ENCODE measurements around the gene SMG9.

SMG9 gene

DNA sequence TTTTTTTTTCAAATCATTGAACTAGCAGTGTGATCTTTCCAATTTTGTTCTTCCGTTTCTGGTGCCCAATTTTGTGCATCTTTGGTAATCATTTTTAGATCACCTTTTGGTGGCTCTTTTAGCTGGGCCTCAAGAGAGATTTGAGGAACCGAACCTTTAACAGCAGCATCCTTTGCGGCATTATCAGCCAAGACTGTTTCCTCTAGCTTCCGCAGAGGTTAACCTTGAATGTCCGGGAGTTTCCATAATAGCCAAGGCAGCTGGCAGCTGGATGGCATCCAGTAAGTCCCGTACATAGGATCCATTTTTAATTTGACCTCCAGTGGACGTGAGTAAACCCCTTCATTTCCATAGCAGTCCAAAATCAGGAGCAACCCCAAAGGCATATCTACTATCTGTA, 29.3 kb downstream of the SMG9 start:
- DNase-seq (ENCODE audit: low read depth in 2 of 2) = no peak

DNA sequence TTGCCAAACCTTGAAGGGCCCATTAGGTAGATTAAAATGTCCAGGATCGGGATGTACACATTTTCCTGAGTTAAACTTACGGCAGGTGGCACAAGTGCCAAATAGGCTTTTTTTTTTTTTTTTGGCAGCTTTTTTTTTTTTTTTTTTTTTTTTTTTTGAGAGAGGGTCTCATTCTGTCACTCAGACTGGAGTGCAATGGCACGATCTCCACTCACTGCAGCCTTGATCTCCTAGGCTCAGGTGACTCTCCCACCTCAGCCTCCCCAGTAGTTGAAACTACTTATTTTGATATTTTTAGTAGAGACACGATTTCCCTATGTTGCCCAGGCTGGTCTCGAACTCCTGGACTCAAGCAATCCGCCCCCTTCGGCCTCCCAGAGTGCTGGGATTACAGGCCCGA, 29.9 kb downstream of the SMG9 start:
- DNase-seq (ENCODE audit: low read depth in 2 of 2) = no peak

DNA sequence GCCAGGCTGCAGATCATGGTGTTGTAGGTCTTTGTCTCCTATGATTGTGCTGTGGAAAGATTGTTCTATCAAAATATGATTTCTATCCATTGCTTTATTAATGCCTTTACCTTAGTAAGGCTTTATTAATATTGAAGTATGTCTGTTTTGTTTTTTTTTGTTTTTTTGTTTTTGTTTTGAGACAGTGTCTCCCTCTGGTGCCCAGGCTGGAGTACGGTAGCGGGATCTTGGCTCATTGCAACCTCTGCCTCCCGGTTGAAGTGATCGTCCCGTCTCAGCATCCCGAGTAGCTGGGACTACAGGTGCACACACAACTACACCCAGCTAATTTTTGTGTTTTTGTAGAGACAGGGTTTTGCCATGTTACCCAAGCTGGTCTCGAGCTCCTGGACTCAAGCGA, 31.2 kb downstream of the SMG9 start:
- no peak for DNase-seq (ENCODE audit: low read depth in 2 of 2)

DNA sequence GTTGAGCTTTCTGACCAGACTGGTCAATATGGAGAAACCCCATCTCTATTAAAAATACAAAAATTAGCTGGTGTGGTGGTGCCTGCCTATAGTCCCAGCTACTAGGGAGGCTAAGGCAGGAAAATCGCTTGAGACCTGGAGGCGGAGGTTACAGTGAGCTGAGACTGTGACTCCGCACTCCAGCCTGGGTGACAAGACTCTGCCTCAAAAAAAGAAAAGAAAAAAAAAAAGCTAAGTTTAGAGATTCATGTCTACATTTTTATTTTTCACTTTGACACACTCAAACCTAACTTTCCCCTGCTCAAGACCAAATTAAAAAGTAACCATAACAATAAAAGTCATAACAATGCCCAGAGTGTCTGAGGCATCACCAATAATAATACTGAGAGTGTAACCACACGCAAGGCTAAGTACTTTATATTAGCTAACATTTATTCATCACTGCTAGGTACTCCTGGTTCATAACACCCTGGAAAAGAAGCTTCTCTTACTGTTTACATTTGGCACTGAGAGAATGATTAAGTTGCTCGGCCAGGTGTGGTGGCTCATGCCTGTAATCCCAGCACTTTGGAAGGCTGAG, 33.2 kb downstream of the SMG9 start:
- DNase-seq (ENCODE audit: low read depth in 2 of 2) = no peak

DNA sequence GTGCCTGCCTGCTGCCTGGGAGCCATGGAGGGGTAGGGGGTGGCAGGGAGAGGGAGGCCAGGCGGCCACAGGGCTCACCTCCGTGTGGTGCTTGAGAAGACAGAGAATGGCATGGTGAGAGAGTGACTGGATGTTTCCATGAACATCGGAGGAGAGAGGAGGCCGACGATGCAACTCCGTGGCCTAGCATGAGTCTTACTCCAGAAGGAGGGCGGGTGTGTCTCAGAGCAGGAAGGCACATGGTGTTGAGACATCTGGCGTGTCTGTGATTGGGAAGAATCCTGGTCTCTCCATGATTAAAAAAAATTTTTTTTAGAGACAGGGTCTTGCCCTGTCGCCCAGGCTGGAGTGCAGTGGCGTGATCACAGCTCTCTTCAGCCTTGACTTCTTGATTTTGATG, 33.8 kb downstream of the SMG9 start:
- DNase-seq (ENCODE audit: low read depth in 2 of 2) = no peak

DNA sequence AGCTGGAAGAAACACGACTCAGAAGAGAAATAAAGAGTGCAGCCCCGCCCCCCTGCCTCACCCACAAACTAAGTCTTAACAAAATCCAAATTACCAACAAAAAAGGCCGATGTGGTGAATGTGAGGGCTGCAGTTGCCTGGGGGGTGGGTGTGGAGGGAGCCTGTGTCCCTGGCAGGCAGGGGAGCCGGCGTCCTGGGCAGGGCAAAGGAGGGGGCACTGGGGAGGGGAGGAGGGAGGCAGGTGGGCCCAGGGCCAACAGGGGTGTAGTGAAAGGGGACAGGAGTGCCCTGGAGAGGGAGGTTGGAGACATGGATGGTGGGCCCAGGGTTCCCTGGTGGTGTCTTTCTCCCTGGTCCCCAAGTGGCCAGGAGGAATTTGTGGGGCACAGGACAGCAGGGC, 34.8 kb downstream of the SMG9 start:
- DNase-seq (ENCODE audit: low read depth in 2 of 2) = no peak

DNA sequence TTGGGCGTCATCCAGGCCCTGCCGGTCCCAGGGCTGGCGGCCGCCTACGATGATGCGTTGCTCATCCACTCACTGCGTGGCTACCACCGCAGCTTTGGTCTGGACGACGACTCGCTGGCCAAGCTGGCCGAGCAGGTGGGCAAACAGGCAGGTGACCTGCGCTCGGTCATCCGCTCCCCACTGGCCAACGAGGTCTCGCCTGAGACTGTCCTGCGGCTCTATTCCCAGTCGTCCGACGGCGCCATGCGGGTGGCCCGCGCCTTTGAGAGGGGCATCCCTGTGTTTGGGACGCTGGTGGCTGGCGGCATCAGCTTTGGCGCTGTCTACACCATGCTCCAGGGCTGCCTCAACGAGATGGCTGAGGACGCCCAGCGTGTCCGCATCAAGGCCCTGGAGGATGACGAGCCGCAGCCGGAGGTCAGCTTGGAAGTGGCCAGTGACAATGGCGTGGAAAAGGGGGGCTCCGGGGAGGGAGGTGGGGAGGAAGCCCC, 35.3 kb downstream of the SMG9 start:
- DNase-seq (ENCODE audit: low read depth in 2 of 2) = no peak

DNA sequence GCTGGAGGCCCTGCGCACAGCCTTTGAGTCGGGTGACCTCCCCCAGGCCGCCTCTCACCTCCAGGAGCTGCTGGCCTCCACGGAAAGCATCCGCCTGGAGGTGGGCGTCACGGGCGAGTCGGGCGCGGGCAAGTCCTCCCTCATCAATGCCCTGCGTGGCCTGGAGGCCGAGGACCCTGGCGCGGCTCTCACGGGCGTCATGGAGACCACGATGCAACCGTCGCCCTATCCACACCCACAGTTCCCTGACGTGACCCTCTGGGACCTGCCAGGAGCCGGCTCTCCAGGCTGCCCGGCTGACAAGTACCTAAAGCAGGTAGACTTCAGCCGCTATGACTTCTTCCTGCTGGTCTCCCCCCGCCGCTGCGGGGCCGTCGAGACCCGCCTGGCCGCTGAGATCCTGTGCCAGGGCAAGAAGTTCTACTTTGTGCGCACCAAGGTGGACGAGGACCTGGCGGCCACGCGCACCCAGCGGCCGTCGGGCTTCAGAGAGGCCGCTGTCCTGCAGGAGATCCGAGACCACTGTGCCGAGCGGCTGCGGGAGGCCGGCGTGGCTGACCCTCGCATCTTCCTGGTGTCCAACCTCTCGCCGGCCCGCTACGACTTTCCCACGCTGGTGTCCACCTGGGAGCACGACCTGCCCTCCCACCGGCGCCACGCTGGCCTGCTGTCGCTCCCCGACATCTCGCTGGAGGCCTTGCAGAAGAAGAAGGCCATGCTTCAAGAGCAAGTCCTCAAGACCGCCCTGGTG, 36.0 kb downstream of the SMG9 start:
- DNase-seq (ENCODE audit: low read depth in 2 of 2) = no peak

DNA sequence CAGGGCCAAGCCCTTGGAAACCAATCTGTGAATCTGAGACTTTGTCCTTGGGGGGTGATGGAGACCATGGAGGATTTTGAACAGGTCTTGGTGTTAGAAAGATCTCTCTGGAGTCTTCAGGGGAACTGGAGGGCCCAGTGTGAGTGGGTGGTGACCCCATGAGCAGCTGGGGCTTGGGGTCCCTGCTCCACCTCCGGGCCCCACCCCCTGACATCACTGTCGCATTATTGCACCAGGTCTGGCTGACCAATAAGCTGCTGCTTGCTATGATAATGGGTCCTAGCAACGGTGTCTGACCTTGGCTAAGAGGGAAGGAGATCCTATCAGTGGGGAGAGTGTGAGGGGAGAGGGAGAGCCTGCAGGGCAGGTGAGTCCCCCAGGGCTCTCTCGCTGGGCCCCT, 39.0 kb downstream of the SMG9 start, which contains the start of gene IRGC:
TSS of gene IRGC (plus strand) at position 301 of the 400 bp plus-strand sequence. CDS start 2,483 bp downstream, outside the sequence.
- no peak for DNase-seq (ENCODE audit: low read depth in 2 of 2)

DNA sequence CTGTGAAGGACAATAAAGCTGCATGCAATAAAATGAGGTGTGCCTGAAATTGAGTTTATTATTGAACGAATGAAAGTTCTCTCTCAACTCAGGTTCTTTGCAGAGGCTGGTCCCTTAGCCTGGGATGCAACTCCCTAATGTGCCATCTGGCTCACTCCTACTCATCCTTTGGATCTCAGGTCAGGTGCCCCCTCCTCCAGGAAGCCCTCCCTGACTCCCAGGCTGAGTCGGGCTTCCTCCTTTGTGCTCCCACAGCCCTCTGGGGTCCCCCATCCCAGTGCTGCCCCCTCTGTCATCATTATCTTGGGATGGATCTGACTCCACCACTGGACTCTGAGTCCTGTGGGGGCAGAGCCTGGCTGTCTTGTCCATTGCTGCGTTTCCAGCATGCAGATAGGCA, 41.6 kb downstream of the SMG9 start:
- no peak for DNase-seq (ENCODE audit: low read depth in 2 of 2)

DNA sequence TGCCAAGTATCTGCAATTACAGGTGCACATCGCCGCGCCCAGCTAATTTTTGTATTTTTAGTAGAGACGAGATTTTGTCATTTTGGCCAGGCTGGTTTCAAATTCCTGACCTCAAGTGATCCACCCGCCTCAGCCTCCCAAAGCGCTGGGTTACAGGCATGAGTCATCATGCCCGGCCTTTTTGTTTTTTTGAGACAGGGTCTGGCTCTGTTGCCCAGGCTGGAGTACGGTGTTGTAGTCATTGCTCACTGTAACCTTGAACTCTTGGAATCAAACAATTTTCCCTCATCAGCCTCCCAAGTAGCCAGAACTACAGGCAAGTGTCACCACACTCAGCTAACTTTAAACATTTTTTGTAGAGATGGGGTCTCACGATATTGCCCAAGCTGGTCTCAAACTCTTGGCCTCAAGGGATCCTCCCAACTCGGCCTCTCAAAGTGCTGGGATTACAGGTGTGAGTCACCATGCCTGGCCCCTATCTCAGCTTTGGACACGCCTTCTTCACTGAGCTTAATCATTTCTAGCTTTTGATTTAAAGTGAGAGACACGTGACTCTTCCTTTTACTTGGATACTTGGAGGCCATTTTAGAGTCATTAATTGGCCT, 42.9 kb downstream of the SMG9 start:
- DNase-seq (ENCODE audit: low read depth in 2 of 2) = no peak

DNA sequence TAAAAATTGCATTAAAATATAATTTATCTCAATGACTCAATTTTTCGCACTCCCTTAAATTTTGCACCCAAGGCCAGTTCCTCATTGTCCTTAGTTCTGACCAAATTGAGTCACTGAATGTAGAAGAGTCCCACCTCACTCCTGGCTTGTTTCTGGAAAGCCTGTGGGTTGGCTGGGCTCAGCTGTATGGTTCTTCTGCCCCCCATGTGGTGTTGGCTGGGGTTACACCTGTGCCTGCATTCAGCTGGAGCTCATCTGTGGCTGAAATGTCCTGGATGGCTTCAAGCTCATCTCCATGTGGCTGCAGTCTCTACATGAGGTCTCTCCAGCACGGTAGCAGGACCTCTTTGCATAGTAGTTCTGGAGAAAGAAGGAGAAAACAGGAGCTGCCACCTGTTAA, 46.0 kb downstream of the SMG9 start:
- no peak for DNase-seq (ENCODE audit: low read depth in 2 of 2)

DNA sequence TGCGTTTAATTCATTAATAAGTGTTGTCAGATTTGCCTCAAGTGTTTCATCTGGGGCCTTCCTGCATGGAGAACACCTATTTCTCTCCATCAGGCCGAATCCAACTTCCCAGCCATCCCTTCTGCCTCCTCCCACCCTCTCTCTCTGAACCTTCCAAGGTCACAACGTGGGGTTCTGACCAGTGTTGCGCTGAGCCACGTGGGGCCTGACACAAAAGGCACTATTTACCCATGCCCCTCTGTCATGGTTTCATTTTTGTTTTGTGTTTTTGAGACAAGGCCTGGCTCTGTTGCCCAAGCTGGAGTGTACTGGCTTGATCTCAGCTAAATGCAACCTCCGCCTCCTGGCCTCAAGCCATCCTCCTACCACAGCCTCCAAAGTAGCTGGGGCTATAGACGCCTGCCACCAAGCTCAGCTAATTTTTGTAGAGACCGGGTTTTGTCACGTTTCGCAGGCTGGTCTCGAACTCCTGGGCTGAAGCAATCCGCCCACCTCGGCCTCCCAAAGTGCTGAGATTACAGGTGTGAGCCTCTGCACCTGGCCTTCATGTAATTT, 47.5 kb downstream of the SMG9 start:
- no peak for DNase-seq (ENCODE audit: low read depth in 2 of 2)

DNA sequence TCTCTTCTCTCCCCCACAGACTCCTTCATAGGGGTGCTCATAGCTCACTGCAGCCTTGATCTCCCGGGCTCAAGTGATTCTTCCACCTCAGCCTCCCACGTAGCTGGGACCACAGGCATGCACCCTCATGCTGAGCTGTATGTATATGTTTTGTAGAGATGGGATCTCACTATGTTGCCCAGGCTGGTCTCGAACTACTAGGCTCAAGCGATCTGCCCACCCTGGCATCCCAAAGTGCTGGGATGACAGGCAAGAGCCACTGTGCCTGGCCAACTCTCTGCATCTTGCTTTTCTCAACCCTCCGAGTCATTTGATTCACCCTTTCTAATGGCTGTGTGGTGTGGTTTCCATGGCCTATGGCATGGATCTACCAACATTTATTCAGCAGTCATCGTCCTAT, 49.0 kb downstream of the SMG9 start:
- no peak for DNase-seq (ENCODE audit: low read depth in 2 of 2)

DNA sequence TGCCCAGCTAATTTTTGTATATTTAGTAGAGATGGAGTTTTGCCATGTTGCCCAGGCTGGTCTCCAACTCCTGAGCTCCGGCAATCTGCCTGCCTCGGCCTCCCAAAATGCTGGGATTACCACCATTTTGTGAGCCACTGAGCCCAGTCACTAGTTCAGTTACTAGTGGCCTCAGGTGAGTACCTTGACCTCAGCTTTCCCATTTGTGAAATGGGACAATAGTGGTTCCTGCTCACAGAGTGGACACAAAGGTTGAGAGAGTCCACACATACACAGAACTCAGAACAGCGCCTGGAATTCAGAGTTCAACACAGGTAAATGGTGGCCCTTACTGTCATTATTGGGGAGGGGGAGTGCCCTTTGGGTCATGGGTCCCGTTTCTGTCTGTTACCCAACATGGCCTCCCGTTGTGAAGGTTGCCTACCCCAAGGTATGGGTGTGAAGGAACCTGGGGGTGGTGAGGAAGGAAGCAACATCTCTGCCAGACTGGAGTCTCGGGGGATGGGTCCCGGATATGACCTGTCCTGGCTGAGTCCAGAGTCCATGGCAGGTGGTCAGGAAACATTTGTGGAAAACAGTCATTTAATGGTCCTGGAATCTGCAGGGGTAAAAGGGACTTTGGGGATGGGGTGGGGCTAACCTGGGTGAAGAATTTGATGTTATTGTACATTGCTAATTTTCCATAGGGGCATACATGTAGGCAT, 50.6 kb downstream of the SMG9 start:
- DNase-seq (ENCODE audit: low read depth in 2 of 2) = no peak

DNA sequence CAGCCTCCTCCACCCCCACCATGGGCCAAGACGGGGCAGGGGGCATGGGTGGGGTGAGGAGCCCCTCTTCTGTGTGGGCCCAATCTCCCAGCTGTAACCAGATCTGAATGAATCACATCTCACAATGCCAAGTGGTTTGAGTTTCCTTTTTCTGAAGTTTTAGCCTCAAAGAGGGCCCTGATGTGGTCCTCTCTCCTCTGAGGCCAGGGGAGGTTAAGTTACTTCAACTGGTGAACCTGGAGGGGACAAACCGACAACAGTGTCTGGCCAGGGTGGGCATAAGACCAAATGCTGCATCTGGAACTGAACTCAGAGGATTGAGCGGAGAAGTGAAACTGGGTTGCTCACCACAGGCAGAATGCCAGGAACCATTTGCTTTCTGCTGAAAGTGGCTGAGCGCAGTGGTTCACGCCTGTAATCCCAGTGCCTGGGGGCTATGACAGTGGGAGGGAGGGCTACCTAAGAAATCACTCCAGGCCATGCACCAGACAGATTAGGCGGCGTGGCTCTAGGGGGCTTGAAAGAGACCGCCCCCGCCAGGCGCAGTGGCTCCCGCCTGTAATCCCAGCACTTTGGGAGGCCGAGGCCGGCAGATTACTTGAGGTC, 54.3 kb downstream of the SMG9 start:
- DNase-seq (ENCODE audit: low read depth in 2 of 2) = no peak

DNA sequence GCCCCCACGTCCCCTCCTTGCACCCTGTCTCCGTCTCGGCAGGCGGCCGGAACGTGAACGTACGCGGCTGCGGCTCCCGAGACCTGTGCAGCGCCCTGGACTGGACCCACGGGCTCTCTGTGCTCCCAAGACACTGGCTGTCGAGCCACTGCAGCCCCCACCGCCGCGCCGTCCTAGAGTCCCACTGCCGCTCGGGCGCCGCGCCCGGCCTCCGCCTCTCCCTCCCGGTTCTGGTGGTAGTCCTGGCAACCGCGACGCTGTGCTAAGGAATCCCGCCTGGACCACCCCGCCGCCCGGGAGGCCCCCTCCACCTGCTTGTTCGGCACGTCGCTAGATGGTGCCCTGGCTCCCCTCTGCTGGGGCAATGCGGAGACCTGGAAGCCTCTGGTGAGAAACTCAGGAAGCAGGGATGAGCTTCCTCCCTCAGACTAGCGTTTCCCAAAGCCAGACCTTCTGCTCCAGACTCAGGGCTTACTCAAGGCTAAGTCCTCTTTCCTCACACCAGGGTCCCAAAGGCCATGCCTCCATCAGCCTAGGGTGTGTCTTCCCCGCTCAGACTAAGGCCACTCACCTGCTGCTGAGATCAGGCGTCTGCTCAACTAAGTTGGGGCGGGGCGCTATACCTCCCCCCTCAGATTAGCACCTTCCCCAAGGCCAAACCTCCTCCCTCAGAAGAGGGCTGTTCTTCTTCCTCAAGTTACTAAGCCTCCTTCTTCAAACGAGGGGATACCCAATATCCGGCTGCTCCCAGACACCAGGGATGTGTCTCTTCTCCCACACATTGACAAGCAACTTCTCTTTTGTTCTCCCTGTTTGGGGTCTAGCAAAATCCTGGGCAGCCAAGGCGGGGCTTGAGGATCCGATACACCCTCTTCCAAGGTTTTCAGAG, 55.0 kb downstream of the SMG9 start:
- DNase-seq (ENCODE audit: low read depth in 2 of 2) = no peak

DNA sequence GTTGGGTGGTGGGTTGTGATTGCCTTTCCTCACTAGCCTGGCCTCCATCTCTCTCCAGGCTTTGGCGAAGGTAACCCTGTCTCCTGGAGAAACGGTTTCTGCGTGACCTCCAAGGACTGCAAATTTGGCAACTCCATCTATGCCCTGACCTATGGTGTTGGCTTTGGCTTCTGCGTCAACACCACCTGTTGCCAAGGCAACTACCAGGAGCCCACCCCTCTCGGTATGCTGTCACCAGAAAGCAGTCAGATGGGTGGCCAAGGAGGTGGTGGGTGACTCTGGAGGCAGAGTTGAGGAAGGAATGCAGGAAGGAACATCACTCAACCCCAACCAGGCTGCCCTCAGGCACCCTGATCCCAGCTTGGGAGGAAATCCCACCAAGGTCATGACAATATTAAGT, 57.5 kb downstream of the SMG9 start:
- no peak for DNase-seq (ENCODE audit: low read depth in 2 of 2)

DNA sequence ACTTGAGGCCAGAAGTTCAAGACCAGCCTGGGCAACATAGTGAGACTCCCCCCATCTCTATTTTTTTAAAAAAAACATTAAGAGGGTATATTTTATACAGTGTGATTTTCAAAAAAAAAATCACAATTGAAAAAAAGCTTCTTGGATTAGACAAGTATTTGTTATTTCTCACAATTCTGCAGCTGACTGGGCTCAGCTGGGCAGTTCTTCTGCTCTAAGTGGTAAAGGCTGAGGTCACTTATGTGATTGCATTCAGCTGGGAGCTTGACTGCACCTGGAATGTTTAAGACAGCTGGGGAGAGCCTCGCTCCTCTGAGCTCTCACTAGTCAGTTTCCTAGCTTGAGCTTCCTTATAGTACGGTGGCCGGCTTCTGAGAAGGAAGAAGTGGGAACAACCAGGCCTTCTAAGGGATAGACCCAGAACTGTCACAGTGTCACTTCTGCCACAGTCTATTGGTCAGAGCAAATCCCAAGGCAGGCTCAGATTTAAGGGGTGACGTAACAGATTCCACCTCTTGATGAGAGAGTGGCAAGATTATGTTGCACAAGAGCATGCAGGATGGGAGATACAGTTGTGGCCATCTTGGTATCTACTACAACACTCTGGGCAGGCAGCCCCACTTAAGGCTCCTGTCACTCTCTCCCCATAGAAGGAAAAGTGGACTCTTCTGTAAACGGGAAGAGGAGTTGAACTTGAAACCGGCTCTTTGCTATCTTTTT, 58.6 kb downstream of the SMG9 start:
- no peak for DNase-seq (ENCODE audit: low read depth in 2 of 2)

DNA sequence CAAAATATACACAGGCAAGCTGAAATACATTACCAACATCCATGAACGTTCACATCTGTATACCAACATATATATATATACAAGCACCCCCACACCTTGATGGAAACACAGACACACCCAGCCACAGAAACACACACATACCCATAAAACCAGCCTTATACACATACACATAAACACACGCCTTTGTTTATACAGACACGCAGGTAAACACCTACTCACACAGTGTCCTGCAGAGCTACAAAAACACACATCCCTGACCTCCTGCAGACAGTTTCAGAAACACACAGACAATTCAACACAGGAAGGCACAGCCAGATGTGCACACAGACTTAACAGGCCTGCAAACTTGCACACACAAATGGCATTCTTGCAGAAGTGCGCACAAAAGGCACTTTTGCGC, 60.2 kb downstream of the SMG9 start:
- no peak for DNase-seq (ENCODE audit: low read depth in 2 of 2)
